Erythroblast (primary cell): ENCODE measurements around the gene MTF2.

ENCODE experiments used
- GATA1 ChIP-seq: IDR thresholded peaks from 2 replicates; pipeline ENCODE4 v1.6.1; 2011; ENCODE audit warnings: low read depth, mild to moderate bottlenecking, control low read depth, low read length, moderate library complexity
- POLR2A ChIP-seq: IDR thresholded peaks from 2 replicates; pipeline ENCODE4 v1.6.1; 2011; ENCODE audit warnings: mild to moderate bottlenecking, low read length

GRCh38 chr1:93172778-93173177, 93.7 kb downstream of the MTF2 start:
- TF ChIP-seq POLR2A (no peak), GATA1 (no peak)
